Skin epidermis (tissue), 12 donors: ENCODE data around the gene IGFL4.

Source experiments
- H3K27ac ChIP-seq, 21 experiments: fragments of 200-600 bp; sonication (generic) in 11 of 21; one replicate each; pipeline ENCODE4 v1.5.0; 2020; ENCODE audit warnings: mild to moderate bottlenecking in 3 of 21, inconsistent platforms in 2 of 21, moderate library complexity in 2 of 21
- H3K4me3 ChIP-seq, 7 experiments: fragments of 200-600 bp; sonication (generic) in 2 of 7; one replicate each; pipeline ENCODE4 v1.5.0; 2020; ENCODE audit warnings: inconsistent platforms in 2 of 7, mild to moderate bottlenecking in 2 of 7, moderate library complexity in 1 of 7

IGFL4 gene

GRCh38 chr19:46040952-46041500 lies at the start of gene IGFL4:
Gene IGFL4, minus strand, starts transcription at chr19:46041002. Its CDS starts 40 bp downstream, at chr19:46040962.
- H3K27ac ChIP-seq = peak within 1 kb of the TSS in 4 of 21 experiments; percentile 9 to 39 (median 24)

DNA sequence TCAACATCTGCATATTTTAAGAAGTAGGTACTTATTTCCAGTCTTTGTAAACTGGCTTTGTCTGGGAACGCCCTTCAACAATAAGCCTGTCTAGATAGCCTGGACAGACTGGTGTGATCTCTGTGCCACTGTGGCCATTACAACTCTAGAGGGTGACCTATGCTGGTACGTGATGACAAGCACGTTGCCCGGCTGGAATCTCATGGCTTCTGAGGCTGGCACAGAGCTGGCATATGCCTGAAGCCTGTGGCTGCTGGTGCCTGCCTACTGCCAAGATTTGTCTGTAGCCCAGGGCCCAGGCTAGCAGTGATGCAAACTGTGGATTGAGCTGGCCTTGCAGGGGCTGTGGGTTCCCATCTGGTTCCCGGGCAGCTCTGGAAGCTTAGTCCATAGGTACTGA lies 49.6 kb upstream of the IGFL4 start:
- H3K4me3 ChIP-seq = no peak overlapping the region
- peak overlapping the region in 2 of 21 experiments; percentile 18 to 25 for H3K27ac ChIP-seq

More at GRCh38 chr19:46040952-46041500, at the start of gene IGFL4:
- no peak within 1 kb of the TSS for H3K4me3 ChIP-seq

GRCh38 chr19:46089432-46089831 lies 48.6 kb upstream of the IGFL4 start:
- Histone ChIP-seq H3K27ac (no peak overlapping the region), H3K4me3 (no peak overlapping the region)

DNA sequence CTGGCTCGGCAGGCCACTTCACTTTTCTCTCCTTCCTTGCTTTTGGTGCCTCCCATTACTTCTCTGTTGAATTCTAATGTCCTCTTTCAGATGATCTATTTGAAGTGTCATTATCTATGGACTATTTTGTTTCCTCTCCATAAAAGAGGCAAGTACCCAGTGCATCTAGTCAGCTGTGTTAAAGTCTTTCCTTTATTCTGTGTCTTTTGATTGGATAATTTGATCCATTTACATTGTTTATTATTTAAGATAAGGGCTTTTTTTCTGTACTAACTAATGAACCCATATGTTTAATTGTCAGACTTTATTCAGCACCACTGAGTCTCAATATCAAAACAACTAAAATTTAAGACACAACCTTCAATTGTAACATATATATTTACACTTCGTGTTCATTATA lies 47.3 kb upstream of the IGFL4 start:
- no peak overlapping the region for H3K27ac ChIP-seq
- H3K4me3 ChIP-seq = no peak overlapping the region

DNA sequence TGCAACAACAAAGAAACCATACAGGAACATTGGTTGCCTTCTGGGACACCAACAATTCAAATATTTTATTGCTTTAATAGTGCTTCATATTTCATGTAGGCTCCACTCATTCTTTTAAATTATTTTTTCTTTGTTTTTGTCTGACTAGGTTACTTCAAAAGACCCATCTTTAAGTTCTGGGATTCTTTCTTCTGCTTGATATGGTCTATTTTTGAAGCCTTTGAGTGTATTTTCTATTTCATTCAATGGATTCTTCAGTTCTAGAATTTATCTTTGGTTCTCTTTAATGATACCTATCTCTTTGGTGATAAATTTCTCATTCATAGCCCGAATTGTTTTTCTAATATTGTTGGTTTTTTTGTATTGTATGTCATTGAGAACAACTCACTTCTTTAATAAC lies 45.1 kb upstream of the IGFL4 start:
- no peak overlapping the region for H3K27ac ChIP-seq
- no peak overlapping the region for H3K4me3 ChIP-seq

DNA sequence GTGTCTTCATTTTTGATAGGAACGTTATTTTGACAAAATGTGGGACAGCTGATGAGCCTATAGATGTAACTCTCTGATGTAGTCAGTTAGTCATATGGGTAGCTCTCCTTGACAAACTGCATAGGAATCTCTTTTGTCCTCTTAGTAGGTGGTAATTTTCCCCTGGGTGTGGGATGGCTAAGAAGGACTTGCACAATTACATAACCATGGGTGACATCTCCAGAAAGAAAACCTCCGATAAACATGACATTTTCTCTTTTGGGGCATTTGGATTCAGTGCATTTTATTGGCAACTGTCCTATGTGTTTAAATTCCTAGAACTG lies 41.9 kb upstream of the IGFL4 start:
- H3K27ac ChIP-seq = peak overlapping the region in 2 of 21 experiments; percentile 0 to 43

DNA sequence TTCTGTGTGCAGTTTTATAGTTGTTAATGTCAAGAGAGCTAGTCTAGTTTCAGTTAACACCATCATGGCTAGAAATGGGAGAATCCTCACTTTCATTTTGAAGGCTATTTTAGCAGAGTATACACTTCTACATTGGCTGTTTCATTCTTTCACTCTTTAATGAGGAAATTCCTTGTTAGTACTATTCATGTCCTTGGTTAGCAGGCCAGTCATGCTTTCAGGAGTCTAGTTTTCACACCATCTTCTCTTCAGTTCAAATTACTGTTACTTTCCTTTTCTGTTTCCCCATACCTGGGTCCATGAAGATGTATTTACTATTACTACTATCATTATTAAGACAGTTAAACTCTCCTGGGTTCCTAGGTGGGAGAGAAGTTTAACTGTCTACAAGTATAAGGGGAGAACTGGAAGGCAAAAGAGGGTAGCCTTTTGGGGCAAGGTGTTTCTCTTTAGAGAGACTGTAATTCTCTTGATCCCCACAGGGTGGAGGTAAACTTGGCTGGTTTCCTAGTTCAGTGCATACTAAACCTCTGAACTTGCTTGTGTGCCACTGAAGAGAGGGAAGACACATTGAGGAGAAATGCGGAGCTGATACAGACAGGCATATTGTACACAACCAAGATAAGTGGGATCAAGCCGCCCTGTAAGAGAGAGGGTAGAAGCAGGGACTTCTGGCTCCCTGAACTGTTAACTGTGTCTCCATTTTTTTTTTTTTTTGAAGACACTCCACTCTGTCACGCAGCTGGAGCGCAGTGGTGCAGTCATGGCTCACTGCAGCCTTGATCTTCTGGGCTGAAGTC lies 41.3 kb upstream of the IGFL4 start:
- peak overlapping the region in 2 of 21 experiments; percentile 0 to 43 for H3K27ac ChIP-seq
- H3K4me3 ChIP-seq = no peak overlapping the region

More for the DNA sequence above, 41.9 kb upstream of the IGFL4 start:
- no peak overlapping the region for H3K4me3 ChIP-seq

DNA sequence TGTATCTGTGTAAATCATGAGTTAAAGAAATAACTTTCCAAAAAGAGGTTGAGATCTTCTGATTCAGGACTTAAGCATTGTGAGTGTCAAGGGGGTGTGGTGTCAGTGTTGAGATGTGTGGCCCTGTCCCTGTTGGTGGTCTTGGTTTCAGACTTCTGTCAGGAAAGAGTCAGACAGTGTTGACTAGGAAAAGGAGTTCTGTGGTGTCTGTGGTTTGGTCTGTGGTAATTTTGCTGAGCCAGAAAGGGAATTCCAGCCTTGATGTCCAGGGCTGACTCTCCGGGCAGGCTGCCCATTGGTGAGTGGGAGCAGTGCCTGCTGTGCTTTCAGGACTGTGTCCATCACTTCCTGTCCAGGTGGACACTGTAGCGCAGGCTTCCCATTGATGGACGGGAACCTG lies 39.8 kb upstream of the IGFL4 start:
- H3K4me3 ChIP-seq = peak overlapping the region in 1 of 7 experiments; percentile 1
- H3K27ac ChIP-seq = peak overlapping the region in 6 of 21 experiments; percentile 5 to 84 (median 67)

DNA sequence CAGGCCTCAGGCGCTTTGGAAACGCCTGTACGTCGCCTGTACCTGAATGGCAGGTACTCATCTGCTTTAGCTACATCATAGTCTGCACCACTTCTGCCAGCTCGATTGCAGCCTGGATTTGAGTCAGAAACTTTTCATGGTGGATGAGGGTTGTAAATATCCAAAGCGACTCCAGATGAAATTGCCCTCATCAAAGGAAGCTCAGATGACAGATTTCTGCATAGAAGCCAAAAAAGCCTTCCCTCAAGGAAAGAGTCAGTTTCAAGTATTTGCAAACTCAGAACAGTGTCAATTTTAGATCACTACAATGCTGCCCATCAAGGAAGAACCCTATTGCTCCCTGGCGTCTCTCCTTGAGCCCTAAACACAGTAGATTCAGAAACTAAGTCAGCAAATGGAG lies 38.8 kb upstream of the IGFL4 start:
- Histone ChIP-seq H3K4me3 (peak overlapping the region in 2 of 7 experiments; percentile 1 to 27), H3K27ac (peak overlapping the region in 15 of 21 experiments; percentile 39 to 84 (median 62))

- peak overlapping the region in 1 of 7 experiments; percentile 27 for H3K4me3 ChIP-seq
Measured at GRCh38 chr19:46078573-46079332, 38.0 kb upstream of the IGFL4 start.

DNA sequence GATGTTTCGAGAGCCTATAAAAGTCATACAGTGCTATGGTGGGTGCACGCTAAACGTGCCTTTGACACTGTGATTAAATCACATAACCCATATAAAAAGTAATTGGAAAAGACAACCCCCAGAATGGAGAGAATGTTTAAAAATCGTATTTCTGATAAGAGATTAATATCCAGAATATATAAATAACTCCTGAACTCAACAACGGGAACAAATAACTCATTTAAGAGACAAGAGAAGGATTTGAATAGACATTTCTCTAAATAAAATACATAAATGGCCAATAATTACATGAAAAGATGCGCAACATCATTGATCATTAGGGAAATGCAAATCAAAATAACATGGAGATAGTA lies 37.0 kb upstream of the IGFL4 start:
- Histone ChIP-seq H3K4me3 (peak overlapping the region in 2 of 7 experiments; percentile 30), H3K27ac (peak overlapping the region in 2 of 21 experiments; percentile 4 to 66)

More at GRCh38 chr19:46078573-46079332, 38.0 kb upstream of the IGFL4 start:
- H3K27ac ChIP-seq = peak overlapping the region in 15 of 21 experiments; percentile 39 to 84 (median 62)

- H3K27ac ChIP-seq = peak overlapping the region in 9 of 21 experiments; percentile 4 to 66 (median 31)
- H3K4me3 ChIP-seq = peak overlapping the region in 5 of 7 experiments; percentile 6 to 30 (median 16)
Measured at GRCh38 chr19:46076951-46077814, 36.4 kb upstream of the IGFL4 start.

DNA sequence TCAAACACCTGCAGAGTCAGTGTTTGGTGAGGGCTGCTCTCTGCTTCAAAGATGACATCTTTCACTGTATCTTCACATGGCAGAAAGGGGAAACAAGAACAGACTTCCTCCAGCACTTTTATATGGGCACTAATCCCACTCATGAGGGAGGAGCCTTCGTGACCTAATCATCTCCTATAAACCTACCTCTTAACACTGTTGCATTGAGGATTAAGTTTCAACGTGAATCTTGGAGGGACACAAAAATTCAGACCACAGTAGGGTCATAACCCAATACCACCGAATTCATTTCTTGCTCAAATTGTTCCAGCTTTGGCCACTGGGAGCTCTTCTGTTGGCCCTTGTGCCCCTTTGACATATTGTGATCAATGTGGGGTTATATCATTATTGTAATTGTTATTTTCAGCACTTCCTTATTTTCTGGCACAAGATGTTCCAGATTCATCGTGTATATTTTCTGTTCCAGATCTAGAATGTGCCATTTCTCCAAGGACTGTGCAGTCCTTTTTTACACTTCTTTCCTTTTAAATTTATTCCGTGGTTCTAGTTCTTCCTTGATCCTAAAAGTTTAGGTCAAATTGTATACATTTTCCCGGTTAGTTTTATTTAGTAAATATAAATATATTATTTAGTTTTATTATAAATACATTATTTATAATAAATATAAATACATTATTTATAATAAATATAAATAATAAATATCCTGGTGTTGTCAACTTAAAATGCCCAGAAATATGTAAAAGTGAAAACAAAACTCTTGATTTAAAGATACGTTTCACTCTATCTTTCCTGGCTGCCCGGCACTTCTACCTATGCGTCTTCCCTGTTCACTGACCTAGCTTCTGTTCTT lies 35.5 kb upstream of the IGFL4 start:
- Histone ChIP-seq H3K27ac (peak overlapping the region in 6 of 21 experiments; percentile 2 to 42 (median 18)), H3K4me3 (peak overlapping the region in 2 of 7 experiments; percentile 30)

DNA sequence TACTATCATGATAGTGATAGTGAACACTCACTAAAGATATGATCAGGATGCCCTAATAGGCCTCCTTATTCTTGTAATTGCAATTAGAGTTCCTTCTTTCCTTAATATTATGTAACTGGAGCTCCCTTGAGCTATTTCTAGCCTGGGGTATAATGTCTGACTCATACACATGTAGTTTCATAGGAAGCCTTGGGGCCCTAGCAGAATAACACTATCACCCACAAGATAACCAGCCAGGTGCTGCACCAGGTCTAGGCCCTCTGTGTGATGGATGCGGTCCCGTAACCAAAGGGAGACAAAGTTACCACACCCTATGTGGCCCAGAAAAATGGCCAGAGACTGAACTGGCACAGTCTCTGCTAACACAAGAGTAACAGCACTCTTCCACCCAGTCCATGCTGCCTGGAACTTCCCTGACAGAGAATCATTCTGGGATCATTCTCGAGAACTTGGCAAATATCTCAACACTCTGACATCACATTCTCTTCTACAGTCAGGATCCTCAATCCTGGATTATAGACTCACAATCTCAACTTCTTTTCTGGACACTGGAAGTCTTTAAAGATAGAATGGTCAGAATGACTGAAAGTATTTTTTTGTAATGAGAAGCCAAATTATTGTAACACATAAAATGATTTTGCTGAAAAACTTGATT lies 32.6 kb upstream of the IGFL4 start:
- Histone ChIP-seq H3K4me3 (no peak overlapping the region), H3K27ac (peak overlapping the region in 1 of 21 experiments; percentile 18)

- peak overlapping the region in 7 of 21 experiments; percentile 31 to 63 (median 46) for H3K27ac ChIP-seq
- H3K4me3 ChIP-seq = no peak overlapping the region
Measured at GRCh38 chr19:46069806-46070341, 29.1 kb upstream of the IGFL4 start.

DNA sequence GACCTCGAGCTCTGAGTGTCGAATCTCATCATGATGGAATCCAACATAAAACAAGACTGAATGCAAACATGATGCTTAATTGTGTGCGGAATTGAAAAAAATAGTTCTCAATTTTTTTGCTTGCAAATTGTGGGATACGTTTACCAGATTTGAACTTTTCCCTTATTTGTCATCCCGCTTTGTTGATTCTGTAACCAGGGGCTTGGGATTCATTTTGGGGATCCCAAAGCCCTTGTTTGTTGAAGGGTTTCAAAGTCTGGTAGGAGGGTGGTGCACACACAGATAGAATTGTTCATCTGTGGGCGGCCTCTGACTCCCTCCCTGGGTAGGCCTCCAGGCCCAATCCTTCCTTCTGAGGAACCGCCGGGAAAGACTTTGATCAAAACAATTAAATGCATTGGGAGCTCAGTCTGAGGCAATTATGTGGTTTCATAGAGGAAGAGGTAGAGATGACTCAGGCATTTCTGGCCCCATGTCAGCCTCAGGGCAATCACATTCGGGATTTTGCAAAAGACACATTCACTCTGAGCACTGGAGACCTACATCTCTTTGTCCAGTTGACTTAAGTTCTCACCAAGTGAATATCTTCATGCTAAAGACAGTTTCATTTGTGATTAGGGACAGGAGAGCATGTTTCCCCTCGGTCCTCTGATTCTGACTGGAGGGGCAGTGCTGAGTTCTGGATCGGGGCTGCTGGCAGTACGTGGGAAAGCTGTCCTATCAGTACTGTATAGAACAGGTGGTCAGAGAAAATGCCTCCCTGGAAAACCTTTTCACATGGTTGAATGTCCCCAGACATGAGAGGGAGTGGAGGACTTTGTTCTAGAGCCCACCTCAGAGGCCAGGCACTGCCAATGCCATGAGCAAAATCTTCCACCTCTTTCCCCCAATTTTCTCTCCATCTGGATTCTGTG lies 27.8 kb upstream of the IGFL4 start:
- Histone ChIP-seq H3K27ac (peak overlapping the region in 15 of 21 experiments; percentile 19 to 73 (median 52)), H3K4me3 (no peak overlapping the region)

GRCh38 chr19:46067691-46068090 lies 26.9 kb upstream of the IGFL4 start:
- Histone ChIP-seq H3K27ac (peak overlapping the region in 8 of 21 experiments; percentile 6 to 47 (median 20)), H3K4me3 (no peak overlapping the region)
